Adrenal gland (tissue), 12 donors: Measurements from ENCODE around the gene COL8A2. TPM values are rescaled to one million over a fixed set of nuclear protein-coding genes. Genes with fewer than 3 reads are reported as not detected.

ENCODE experiments used
- DNase-seq, 7 donors: peaks; one replicate each; pipeline ENCODE4 v3.0.0-alpha.2; 2019 to 2020
- H3K27ac ChIP-seq, 5 donors: fragments of 200-600 bp; sonication (generic) in 4 of 5; 1 replicate in 3 of 5; 2 replicates in 2 of 5; pipeline versions ENCODE4 v1.5.1 to v1.8.0; 2016 to 2020; ENCODE audit warnings: mild to moderate bottlenecking in 1 of 5
- H3K27me3 ChIP-seq: fragments of 200-600 bp; 2 replicates; pipeline ENCODE4 v1.8.0; 2021
- H3K36me3 ChIP-seq, 2 donors: fragments of 200-600 bp; replicated peaks in 1 of 2; 1 replicate in 1 of 2; 2 replicates in 1 of 2; pipeline versions ENCODE4 v1.5.1 to v1.8.0; 2018 to 2022
- H3K4me1 ChIP-seq, 2 donors: fragments of 200-600 bp; replicated peaks in 1 of 2; 1 replicate in 1 of 2; 2 replicates in 1 of 2; pipeline versions ENCODE4 v1.5.1 to v1.8.0; 2018 to 2021
- H3K4me3 ChIP-seq, 4 donors: fragments of 200-600 bp; sonication (generic) in 3 of 4; one replicate each; pipeline ENCODE4 v1.5.1; 2016 to 2018
- H3K9me3 ChIP-seq, 3 donors: fragments of 200-600 bp; sonication (generic) in 1 of 3; replicated peaks in 1 of 3; 1 replicate in 2 of 3; 2 replicates in 1 of 3; pipeline versions ENCODE4 v1.5.1 to v1.8.0; 2016 to 2021
- POLR2A ChIP-seq, 2 donors: fragments of 450-650 bp; IDR thresholded peaks; one replicate each; pipeline ENCODE4 v1.6.1; 2017; ENCODE audit warnings: antibody characterized with exemption in 2 of 2, mild to moderate bottlenecking in 2 of 2, moderate library complexity in 1 of 2
- WGBS, 4 donors: extraction: QIAGEN DNeasy Blood & Tissue Kit in 2 of 4; methylation state at CpG; one replicate each; pipeline versions ENCODE4 v1.1.5 to v1.1.7; 2013 to 2017; 5-methylcytosine and 5-hydroxymethylcytosine counted together
- intact Hi-C, 2 donors: fragments of 100-400 bp; cut with DNase I; formaldehyde crosslinking; loops; one replicate each; pipeline versions ENCODE4 v1.14.1 to v1.15.0; 2022 to 2023
- polyA plus RNA-seq, 3 donors: library from polyadenylated mRNA; stranded (reverse); fragments of 200-250 nt in 2 of 3; fragments of 350-450 nt in 1 of 3; fragmentation: Illumina TruSeq in 1 of 3; extraction: RNeasy Lipid Tissue Mini Kit (QIAGEN cat#74804) in 1 of 3; gene quantifications; one replicate each; pipeline ENCODE4 v1.2.3, GENCODE V29; 2013 to 2014
- total RNA-seq, 9 donors: library from RNA; depleted of rRNA in 4 of 9; stranded (reverse); fragments of >200 nt in 4 of 9; fragments of 120-200 nt in 1 of 9; fragmentation: NEBNext Ultra II Directional in 1 of 9; extraction: Animal tissue kit (Norgen Biotek cat#: 25700) in 1 of 9; gene quantifications; one replicate each; pipeline versions ENCODE4 v1.1.0 to v1.2.4, GENCODE V29; 2013 to 2023
- TF ChIP-seq, protein P1 (sequence below), 6 experiments: fragments of 450-650 bp in 4 of 6; fragments of 200-600 bp in 2 of 6; sonication (generic) in 1 of 6; IDR thresholded peaks; 1 replicate in 5 of 6; 2 replicates in 1 of 6; pipeline versions ENCODE4 v1.5.1 to v1.8.0; 2016 to 2021; ENCODE audit warnings: antibody characterized with exemption in 6 of 6, mild to moderate bottlenecking in 2 of 6, moderate library complexity in 1 of 6
- donor health status: healthy with polysubstance abuse.
- donor health status: Bipolar disorder and iron deficiency.
- donor health status: DM: yes; HTN: yes; CAD: no.
- donor health status: DM: no; HTN: no; CAD: no.
- donor health status: DM: no; HTN: no; CAD: no.
- donor health status: DM: yes; HTN: yes; CAD: no.

COL8A2 gene
- total and polyA plus RNA-seq, 12 donors: 0.66 to 6.6 (median 1.9) TPM

GRCh38 chr1:36093929-36094328 lies 31.1 kb downstream of the COL8A2 start:
- Histone ChIP-seq H3K27me3 (no peaks in the 10 kb centered on the region), H3K4me1 (peaks cover 29 to 58% of the 10 kb centered on the region in 2 donors), H3K9me3 (no peaks in the 10 kb centered on the region), H3K4me3 (no peak overlapping the region), H3K27ac (peak overlapping the region; percentile 28 to 82 (median 68)), H3K36me3 (peaks cover 0 to 58% of the 10 kb centered on the region in 2 donors)
- intact Hi-C loops: loop anchor here (10.0 kb wide), 3 partner anchors 91 to 321 kb away; no protein-coding TSS in a partner anchor
- WGBS, 4 donors: 8 to 49% (median 35%) methylated on average over 3 of the region's 3 CpGs; no CpG with 5 or more reads in 1 of the 4 donors
- TF ChIP-seq, protein P1, sequence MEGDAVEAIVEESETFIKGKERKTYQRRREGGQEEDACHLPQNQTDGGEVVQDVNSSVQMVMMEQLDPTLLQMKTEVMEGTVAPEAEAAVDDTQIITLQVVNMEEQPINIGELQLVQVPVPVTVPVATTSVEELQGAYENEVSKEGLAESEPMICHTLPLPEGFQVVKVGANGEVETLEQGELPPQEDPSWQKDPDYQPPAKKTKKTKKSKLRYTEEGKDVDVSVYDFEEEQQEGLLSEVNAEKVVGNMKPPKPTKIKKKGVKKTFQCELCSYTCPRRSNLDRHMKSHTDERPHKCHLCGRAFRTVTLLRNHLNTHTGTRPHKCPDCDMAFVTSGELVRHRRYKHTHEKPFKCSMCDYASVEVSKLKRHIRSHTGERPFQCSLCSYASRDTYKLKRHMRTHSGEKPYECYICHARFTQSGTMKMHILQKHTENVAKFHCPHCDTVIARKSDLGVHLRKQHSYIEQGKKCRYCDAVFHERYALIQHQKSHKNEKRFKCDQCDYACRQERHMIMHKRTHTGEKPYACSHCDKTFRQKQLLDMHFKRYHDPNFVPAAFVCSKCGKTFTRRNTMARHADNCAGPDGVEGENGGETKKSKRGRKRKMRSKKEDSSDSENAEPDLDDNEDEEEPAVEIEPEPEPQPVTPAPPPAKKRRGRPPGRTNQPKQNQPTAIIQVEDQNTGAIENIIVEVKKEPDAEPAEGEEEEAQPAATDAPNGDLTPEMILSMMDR (IDR thresholded peaks at IDR 0.05): no peak
- TF ChIP-seq POLR2A (IDR thresholded peaks at IDR 0.05): peak; percentile 9 to 77
- peak; percentile 82 to 95 (median 92) for DNase-seq

- Histone ChIP-seq H3K4me3 (no peak overlapping the region), H3K36me3 (peaks cover 0 to 58% of the 10 kb centered on the region in 2 donors), H3K9me3 (no peaks in the 10 kb centered on the region), H3K4me1 (peaks cover 32 to 61% of the 10 kb centered on the region in 2 donors), H3K27ac (peak overlapping the region in 4 of 5 donors; percentile 28 to 82 (median 75)), H3K27me3 (no peaks in the 10 kb centered on the region)
- intact Hi-C loops: loop anchor here (10.0 kb wide), 3 partner anchors 92 to 322 kb away; no protein-coding TSS in a partner anchor
- WGBS, 4 donors: 62 to 80% (median 78%) methylated on average over 4 to 7 of the region's 7 CpGs
- TF ChIP-seq, protein P1 (IDR thresholded peaks at IDR 0.05): no peak
- no peak for TF ChIP-seq POLR2A (IDR thresholded peaks at IDR 0.05)
- peak in 4 of 7 donors; percentile 24 to 66 (median 30) for DNase-seq
These were observed 31.8 kb downstream of the COL8A2 start for GRCh38 chr1:36093226-36093625.

DNA sequence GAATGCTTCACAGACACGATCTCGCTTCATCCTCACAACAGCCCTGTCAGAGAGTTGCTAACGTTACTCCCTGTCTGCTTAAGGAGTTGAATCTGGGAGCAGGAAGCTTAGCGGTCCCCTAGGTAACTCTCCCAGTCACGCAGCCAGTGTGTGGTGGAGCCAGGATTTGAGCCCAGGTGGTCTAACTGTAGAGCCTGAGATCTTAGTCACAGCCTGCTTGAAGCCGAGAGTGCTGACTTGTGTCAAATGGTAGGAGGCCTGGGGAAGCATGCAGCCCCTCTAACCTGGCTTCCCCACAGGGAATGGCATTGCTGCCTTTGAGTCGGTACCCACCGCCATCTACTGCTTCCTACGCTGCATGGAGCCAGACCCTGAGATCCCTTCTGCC lies 32.2 kb downstream of the COL8A2 start:
- WGBS, 4 donors: 89 to 93% (median 90%) methylated on average over 6 to 9 of the region's 9 CpGs
- Histone ChIP-seq H3K27ac (peak overlapping the region in 4 of 5 donors; percentile 28 to 82 (median 75)), H3K36me3 (peaks cover 0 to 58% of the 10 kb centered on the region in 2 donors), H3K27me3 (no peaks in the 10 kb centered on the region), H3K9me3 (no peaks in the 10 kb centered on the region), H3K4me3 (no peak overlapping the region), H3K4me1 (peaks cover 33 to 62% of the 10 kb centered on the region in 2 donors)
- no peak for TF ChIP-seq POLR2A (IDR thresholded peaks at IDR 0.05)
- TF ChIP-seq, protein P1 (IDR thresholded peaks at IDR 0.05): no peak
- DNase-seq: peak in 1 of 7 donors; percentile 23
- intact Hi-C loops: loop anchor here (10.0 kb wide), 3 partner anchors 92 to 322 kb away; no protein-coding TSS in a partner anchor

- no peaks in the 10 kb centered on the region for H3K9me3 ChIP-seq
- peak in 2 of 7 donors; percentile 13 to 21 for DNase-seq
- H3K4me3 ChIP-seq: no peak overlapping the region
- H3K27ac ChIP-seq: peak overlapping the region in 4 of 5 donors; percentile 28 to 82 (median 75)
- intact Hi-C loops: loop anchor here (10.0 kb wide), 3 partner anchors 93 to 323 kb away; no protein-coding TSS in a partner anchor
- peaks cover 33 to 58% of the 10 kb centered on the region in 2 donors for H3K4me1 ChIP-seq
- 84 to 92% (median 89%) methylated on average over 16 to 17 of the region's 17 CpGs for WGBS, 4 donors
- peaks cover 0 to 58% of the 10 kb centered on the region in 2 donors for H3K36me3 ChIP-seq
- no peaks in the 10 kb centered on the region for H3K27me3 ChIP-seq
- TF ChIP-seq POLR2A (IDR thresholded peaks at IDR 0.05): no peak
- TF ChIP-seq, protein P1 (IDR thresholded peaks at IDR 0.05): no peak
These were observed 32.7 kb downstream of the COL8A2 start for GRCh38 chr1:36092166-36092797.
